ENCODE data around the gene NFIC. TPM values are rescaled to one million over a fixed set of nuclear protein-coding genes. Genes with fewer than 3 reads are reported as not detected.
"Not testable (repeated sequence)": the region's sequence is repeated elsewhere in the genome, so short reads cannot be mapped to it uniquely, and the experiment has no call there.

Gene NFIC
- total and polyA plus RNA-seq, 2 experiments from 2014 or later: 7.8 to 20.9 TPM

- Histone ChIP-seq H3K4me3 (no peak overlapping the region), H3K9me2 (replicated peaks; ENCODE audit: insufficient read depth) (no peaks in the 10 kb centered on the region), H3K79me2 (peaks cover 11% of the 10 kb centered on the region), H3K9me3 (ENCODE audit: low read depth) (no peaks in the 10 kb centered on the region), H4K20me1 (ENCODE audit: insufficient read depth, poor library complexity, severe bottlenecking) (peaks cover 3% of the 10 kb centered on the region), H3K36me3 (replicated peaks; ENCODE audit: insufficient read depth, low read depth) (no peaks in the 10 kb centered on the region), H3K4me1 (ENCODE audit: insufficient read depth) (peaks cover 2% of the 10 kb centered on the region), H3K27me3 (no peaks in the 10 kb centered on the region), H3K27ac (no peak overlapping the region), H3K4me2 (peak overlapping the region; percentile 57), H2AFZ (no peak overlapping the region)
- 49% methylated on average over 31 of the region's 31 CpGs for WGBS (ENCODE audit: low lambda C conversion rate, missing lambda C conversion rate)
- TF ChIP-seq EZH2phosphoT487 (IDR thresholded peaks at IDR 0.05; ENCODE audit: low read depth, severe bottlenecking, unreplicated experiment): no peak
- no peak for TF ChIP-seq CTCF (IDR thresholded peaks at IDR 0.05; ENCODE audit: poor library complexity)
- no peak for TF ChIP-seq EZH2 (IDR thresholded peaks at IDR 0.05; ENCODE audit: borderline replicate concordance)
- peak; percentile 62 for DNase-seq (ENCODE audit: low spot score)
Measured at GRCh38 chr19:3398114-3398899, 31.9 kb downstream of the NFIC start.

- Histone ChIP-seq H3K79me2 (peaks cover 14% of the 10 kb centered on the region), H3K4me1 (ENCODE audit: insufficient read depth) (peaks cover 7% of the 10 kb centered on the region), H3K9me2 (replicated peaks; ENCODE audit: insufficient read depth) (no peaks in the 10 kb centered on the region), H3K4me2 (no peak overlapping the region), H3K9me3 (ENCODE audit: low read depth) (no peaks in the 10 kb centered on the region), H3K4me3 (no peak overlapping the region), H3K27me3 (no peaks in the 10 kb centered on the region), H3K36me3 (replicated peaks; ENCODE audit: insufficient read depth, low read depth) (no peaks in the 10 kb centered on the region), H2AFZ (no peak overlapping the region), H4K20me1 (ENCODE audit: insufficient read depth, poor library complexity, severe bottlenecking) (peaks cover 3% of the 10 kb centered on the region), H3K27ac (no peak overlapping the region)
- WGBS (ENCODE audit: low lambda C conversion rate, missing lambda C conversion rate): 61% methylated on average over 10 of the region's 10 CpGs
- no peak for TF ChIP-seq CTCF (IDR thresholded peaks at IDR 0.05; ENCODE audit: poor library complexity)
- TF ChIP-seq EZH2phosphoT487 (IDR thresholded peaks at IDR 0.05; ENCODE audit: low read depth, severe bottlenecking, unreplicated experiment): no peak
- TF ChIP-seq EZH2 (IDR thresholded peaks at IDR 0.05; ENCODE audit: borderline replicate concordance): no peak
- DNase-seq (ENCODE audit: low spot score): no peak
Measured at GRCh38 chr19:3398900-3399278, 32.5 kb downstream of the NFIC start.

- not testable (repeated sequence) for H3K36me3 ChIP-seq (replicated peaks; ENCODE audit: insufficient read depth, low read depth); H3K9me3 ChIP-seq (ENCODE audit: low read depth); H3K4me3 ChIP-seq; H3K27me3 ChIP-seq; H3K4me2 ChIP-seq; H2AFZ ChIP-seq; H3K9me2 ChIP-seq (replicated peaks; ENCODE audit: insufficient read depth); H4K20me1 ChIP-seq (ENCODE audit: insufficient read depth, poor library complexity, severe bottlenecking); H3K4me1 ChIP-seq (ENCODE audit: insufficient read depth); H3K27ac ChIP-seq; DNase-seq (ENCODE audit: low spot score)
- H3K79me2 ChIP-seq: peaks cover 15% of the 10 kb centered on the region
- 90% methylated on average over 7 of the region's 7 CpGs for WGBS (ENCODE audit: low lambda C conversion rate, missing lambda C conversion rate)
Measured at GRCh38 chr19:3399311-3399710, 32.9 kb downstream of the NFIC start.

- no peaks in the 10 kb centered on the region for H3K36me3 ChIP-seq (replicated peaks; ENCODE audit: insufficient read depth, low read depth)
- WGBS (ENCODE audit: low lambda C conversion rate, missing lambda C conversion rate): 93% methylated on average over 18 of the region's 18 CpGs
- H3K4me3 ChIP-seq: no peak overlapping the region
- H2AFZ ChIP-seq: no peak overlapping the region
- no peak for TF ChIP-seq EZH2phosphoT487 (IDR thresholded peaks at IDR 0.05; ENCODE audit: low read depth, severe bottlenecking, unreplicated experiment)
- no peaks in the 10 kb centered on the region for H3K9me2 ChIP-seq (replicated peaks; ENCODE audit: insufficient read depth)
- peaks cover 3% of the 10 kb centered on the region for H4K20me1 ChIP-seq (ENCODE audit: insufficient read depth, poor library complexity, severe bottlenecking)
- DNase-seq (ENCODE audit: low spot score): no peak
- peaks cover 23% of the 10 kb centered on the region for H3K79me2 ChIP-seq
- H3K4me1 ChIP-seq (ENCODE audit: insufficient read depth): peaks cover 20% of the 10 kb centered on the region
- no peaks in the 10 kb centered on the region for H3K9me3 ChIP-seq (ENCODE audit: low read depth)
- no peak overlapping the region for H3K27ac ChIP-seq
- no peak overlapping the region for H3K4me2 ChIP-seq
- H3K27me3 ChIP-seq: no peaks in the 10 kb centered on the region
Measured at GRCh38 chr19:3401004-3401768, 34.8 kb downstream of the NFIC start.
